Gastrocnemius medialis (tissue), 4 donors: ENCODE measurements around the gene SIAH1. TPM values are rescaled to one million over a fixed set of nuclear protein-coding genes. Genes with fewer than 3 reads are reported as not detected.

ENCODE experiments used
- ATAC-seq, 2 donors: fragments of 150-250 bp; one replicate each; pipeline ENCODE4 v1.9.1; 2016
- DNase-seq, 2 donors: peaks; one replicate each; pipeline ENCODE4 v3.0.0-alpha.2; 2019
- H3K27ac ChIP-seq, 4 donors: fragments of 200-600 bp; sonication (generic); 1 replicate in 1 of 4; 2 replicates in 3 of 4; pipeline ENCODE4 v1.5.1; 2016 to 2018; ENCODE audit warnings: mild to moderate bottlenecking in 2 of 4, moderate library complexity in 1 of 4
- H3K27me3 ChIP-seq, 3 donors: fragments of 200-600 bp; sonication (generic) in 2 of 3; 1 replicate in 1 of 3; 2 replicates in 2 of 3; pipeline versions ENCODE4 v1.5.1 to v1.6.0; 2016 to 2019; ENCODE audit warnings: mild to moderate bottlenecking in 1 of 3, moderate library complexity in 1 of 3
- H3K36me3 ChIP-seq, 2 donors: fragments of 200-600 bp; sonication (generic) in 1 of 2; one replicate each; pipeline ENCODE4 v1.5.1; 2017 to 2018
- H3K4me1 ChIP-seq, 2 donors: fragments of 200-600 bp; sonication (generic) in 1 of 2; one replicate each; pipeline ENCODE4 v1.5.1; 2016 to 2017; ENCODE audit warnings: mild to moderate bottlenecking in 2 of 2
- H3K4me3 ChIP-seq, 4 donors: fragments of 200-600 bp; sonication (generic) in 3 of 4; 1 replicate in 1 of 4; 2 replicates in 3 of 4; pipeline ENCODE4 v1.5.1; 2016 to 2019; ENCODE audit warnings: mild to moderate bottlenecking in 2 of 4
- H3K9me3 ChIP-seq, 3 donors: fragments of 200-600 bp; sonication (generic) in 2 of 3; 1 replicate in 1 of 3; 2 replicates in 2 of 3; pipeline ENCODE4 v1.5.1; 2016 to 2019
- CTCF ChIP-seq, 5 experiments: fragments of 450-650 bp in 3 of 5; fragments of 200-600 bp in 2 of 5; sonication (generic) in 2 of 5; IDR thresholded peaks in 4 of 5; conservative IDR thresholded peaks in 1 of 5; 1 replicate in 4 of 5; 2 replicates in 1 of 5; pipeline ENCODE4 v1.5.1; 2016 to 2019; ENCODE audit warnings: antibody characterized with exemption in 5 of 5, mild to moderate bottlenecking in 3 of 5, moderate library complexity in 3 of 5
- POLR2A ChIP-seq, 2 donors: fragments of 450-650 bp; IDR thresholded peaks; one replicate each; pipeline ENCODE4 v1.6.1; 2017; ENCODE audit warnings: antibody characterized with exemption in 2 of 2, mild to moderate bottlenecking in 2 of 2, moderate library complexity in 2 of 2
- in situ Hi-C, 4 donors: fragments of 200-750 bp; cut with MboI; loops; one replicate each; pipeline versions ENCODE4 v1.15.0 to v1.8.0; 2017; ENCODE audit warnings: low sequenced_read_pairs in 4 of 4
- intact Hi-C: fragments of 100-400 bp; cut with DNase I; formaldehyde crosslinking; loops from one replicate; pipeline ENCODE4 v1.15.1; 2023; ENCODE audit warnings: low total_unique reads
- total RNA-seq, 4 donors: library from RNA; depleted of rRNA; stranded (reverse); fragments of >200 nt; gene quantifications; one replicate each; pipeline versions ENCODE4 v1.1.0 to v1.2.3, GENCODE V29; 2016

The SIAH1 gene
- total RNA-seq, 4 donors from 2014 or later, result 19.9 to 21.0 (median 20.1) TPM

GRCh38 chr16:48361540-48362144, 23.6 kb downstream of the SIAH1 start:
- no peak for TF ChIP-seq CTCF (IDR thresholded peaks at IDR 0.05 in 4 of 5, conservative IDR thresholded peaks at IDR 0.05 in 1 of 5)
- TF ChIP-seq POLR2A (IDR thresholded peaks at IDR 0.05), result no peak
- in situ Hi-C loops (no loop called here), intact Hi-C loops (loop anchor here (10.0 kb wide), 1 partner anchor 93 kb away; no protein-coding TSS in a partner anchor)
- Histone ChIP-seq H3K4me3 (no peak overlapping the region), H3K9me3 (no peaks in the 10 kb centered on the region), H3K27me3 (no peaks in the 10 kb centered on the region), H3K27ac (peak overlapping the region in 1 of 4 donors; percentile 27), H3K36me3 (peaks cover 0 to 9% of the 10 kb centered on the region in 2 donors), H3K4me1 (peaks cover 34 to 44% of the 10 kb centered on the region in 2 donors)
- DNase-seq, result no peak
- ATAC-seq, result no peak

GRCh38 chr16:48361012-48361411, 24.2 kb downstream of the SIAH1 start:
- H3K27me3 ChIP-seq, result no peaks in the 10 kb centered on the region
- intact Hi-C loops, result loop anchor here (10.0 kb wide), 1 partner anchor 94 kb away; no protein-coding TSS in a partner anchor
- ATAC-seq (no peak), DNase-seq (no peak)
- H3K27ac ChIP-seq, result no peak overlapping the region
- no peaks in the 10 kb centered on the region for H3K9me3 ChIP-seq
- peaks cover 0 to 9% of the 10 kb centered on the region in 2 donors for H3K36me3 ChIP-seq
- in situ Hi-C loops, result no loop called here
- H3K4me1 ChIP-seq, result peaks cover 36 to 41% of the 10 kb centered on the region in 2 donors
- no peak overlapping the region for H3K4me3 ChIP-seq
- no peak for TF ChIP-seq CTCF (IDR thresholded peaks at IDR 0.05 in 4 of 5, conservative IDR thresholded peaks at IDR 0.05 in 1 of 5)
- TF ChIP-seq POLR2A (IDR thresholded peaks at IDR 0.05), result no peak

- Histone ChIP-seq H3K36me3 (peaks cover 0 to 9% of the 10 kb centered on the region in 2 donors), H3K27ac (peak overlapping the region in 1 of 4 donors; percentile 20), H3K4me3 (no peak overlapping the region), H3K9me3 (no peaks in the 10 kb centered on the region), H3K27me3 (no peaks in the 10 kb centered on the region), H3K4me1 (peaks cover 33 to 34% of the 10 kb centered on the region in 2 donors)
- in situ Hi-C loops, result loop anchor here (5.0 to 10.0 kb wide), 4 partner anchors 185 to 275 kb away; no protein-coding TSS in a partner anchor
- ATAC-seq (no peak), DNase-seq (no peak)
- TF ChIP-seq POLR2A (IDR thresholded peaks at IDR 0.05) (no peak), CTCF (IDR thresholded peaks at IDR 0.05 in 4 of 5, conservative IDR thresholded peaks at IDR 0.05 in 1 of 5) (no peak)
- intact Hi-C loops, result loop anchor here (5.0 to 10.0 kb wide), 2 partner anchors 32 to 95 kb away; no protein-coding TSS in a partner anchor
These were observed 25.2 kb downstream of the SIAH1 start for GRCh38 chr16:48359983-48360382.

- H3K9me3 ChIP-seq, result no peaks in the 10 kb centered on the region
- H3K27me3 ChIP-seq, result no peaks in the 10 kb centered on the region
- H3K27ac ChIP-seq, result no peak overlapping the region
- in situ Hi-C loops (loop anchor here (5.0 to 10.0 kb wide), 4 partner anchors 186 to 276 kb away; no protein-coding TSS in a partner anchor), intact Hi-C loops (loop anchor here (5.0 kb wide), 1 partner anchor 34 kb away; no protein-coding TSS in a partner anchor)
- no peak for TF ChIP-seq CTCF (IDR thresholded peaks at IDR 0.05 in 4 of 5, conservative IDR thresholded peaks at IDR 0.05 in 1 of 5)
- TF ChIP-seq POLR2A (IDR thresholded peaks at IDR 0.05), result no peak
- DNase-seq (no peak), ATAC-seq (no peak)
- no peak overlapping the region for H3K4me3 ChIP-seq
- peaks cover 23 to 25% of the 10 kb centered on the region in 2 donors for H3K4me1 ChIP-seq
- H3K36me3 ChIP-seq, result peaks cover 0 to 9% of the 10 kb centered on the region in 2 donors
These were observed 26.8 kb downstream of the SIAH1 start for GRCh38 chr16:48358419-48358818.
